Karpas-422 (cell line): ENCODE measurements around the gene ENTPD6. TPM values are rescaled to one million over a fixed set of nuclear protein-coding genes. Genes with fewer than 3 reads are reported as not detected.

Experiments
- DNase-seq: peaks from one replicate; pipeline ENCODE4 v3.0.0-alpha.2; 2015
- H2AFZ ChIP-seq: fragments of 200-600 bp; sonication (generic); 2 replicates; pipeline ENCODE4 v1.6.1; 2014; ENCODE audit warnings: antibody characterized with exemption, low read length, mixed read lengths
- H3K27ac ChIP-seq: fragments of 200-600 bp; sonication (generic); 2 replicates; pipeline ENCODE4 v1.5.1; 2014; ENCODE audit warnings: mild to moderate bottlenecking, low read length, moderate library complexity
- H3K27me3 ChIP-seq: fragments of 200-600 bp; sonication (generic); 2 replicates; pipeline ENCODE4 v1.6.1; 2014; ENCODE audit warnings: low read length, mixed read lengths
- H3K36me3 ChIP-seq: fragments of 200-600 bp; sonication (generic); 2 replicates; pipeline ENCODE4 v1.6.1; 2014; ENCODE audit warnings: low read length, mixed read lengths; ENCODE audit not compliant: insufficient read depth
- H3K4me1 ChIP-seq: fragments of 200-600 bp; sonication (generic); 2 replicates; pipeline ENCODE4 v1.6.1; 2014; ENCODE audit warnings: mild to moderate bottlenecking, low read length, mixed read lengths
- H3K4me2 ChIP-seq: fragments of 200-600 bp; sonication (generic); 2 replicates; pipeline ENCODE4 v1.6.1; 2014; ENCODE audit warnings: low read length, low read depth, mild to moderate bottlenecking; ENCODE audit not compliant: poor library complexity, severe bottlenecking
- H3K4me3 ChIP-seq: fragments of 200-600 bp; sonication (generic); 2 replicates; pipeline ENCODE4 v1.5.1; 2014; ENCODE audit warnings: mild to moderate bottlenecking, antibody characterized with exemption, low read length, mixed read lengths
- H3K79me2 ChIP-seq: fragments of 200-600 bp; sonication (generic); 2 replicates; pipeline ENCODE4 v1.6.1; 2014; ENCODE audit warnings: mild to moderate bottlenecking, low read length, mixed read lengths
- H3K9ac ChIP-seq: fragments of 200-600 bp; sonication (generic); 2 replicates; pipeline ENCODE4 v1.6.0; 2014; ENCODE audit warnings: low read length
- H3K9me2 ChIP-seq: fragments of 200-600 bp; sonication (generic), shearing (Covaris generic); replicated peaks from 2 replicates; pipeline ENCODE4 v1.6.0; 2014; ENCODE audit warnings: mild to moderate bottlenecking, low read length, moderate library complexity; ENCODE audit not compliant: insufficient read depth
- H3K9me3 ChIP-seq: fragments of 300-700, 200-600 bp; sonication (generic); 2 replicates; pipeline ENCODE4 v1.6.1; 2014; ENCODE audit warnings: low read length, mixed read lengths
- H4K20me1 ChIP-seq: fragments of 200-600 bp; sonication (generic); 2 replicates; pipeline ENCODE4 v1.6.1; 2014; ENCODE audit warnings: mild to moderate bottlenecking, antibody characterized with exemption, low read length, low read depth; ENCODE audit not compliant: insufficient read depth
- total RNA-seq: library from RNA; depleted of rRNA; stranded (reverse); fragments of >200 nt; shearing (Covaris generic); gene quantifications from 2 replicates; pipeline ENCODE4 v1.2.3, GENCODE V29; 2014; ENCODE audit warnings: low replicate concordance

Gene ENTPD6
- total RNA-seq, 1 experiment from 2014 or later: 100 TPM

DNA sequence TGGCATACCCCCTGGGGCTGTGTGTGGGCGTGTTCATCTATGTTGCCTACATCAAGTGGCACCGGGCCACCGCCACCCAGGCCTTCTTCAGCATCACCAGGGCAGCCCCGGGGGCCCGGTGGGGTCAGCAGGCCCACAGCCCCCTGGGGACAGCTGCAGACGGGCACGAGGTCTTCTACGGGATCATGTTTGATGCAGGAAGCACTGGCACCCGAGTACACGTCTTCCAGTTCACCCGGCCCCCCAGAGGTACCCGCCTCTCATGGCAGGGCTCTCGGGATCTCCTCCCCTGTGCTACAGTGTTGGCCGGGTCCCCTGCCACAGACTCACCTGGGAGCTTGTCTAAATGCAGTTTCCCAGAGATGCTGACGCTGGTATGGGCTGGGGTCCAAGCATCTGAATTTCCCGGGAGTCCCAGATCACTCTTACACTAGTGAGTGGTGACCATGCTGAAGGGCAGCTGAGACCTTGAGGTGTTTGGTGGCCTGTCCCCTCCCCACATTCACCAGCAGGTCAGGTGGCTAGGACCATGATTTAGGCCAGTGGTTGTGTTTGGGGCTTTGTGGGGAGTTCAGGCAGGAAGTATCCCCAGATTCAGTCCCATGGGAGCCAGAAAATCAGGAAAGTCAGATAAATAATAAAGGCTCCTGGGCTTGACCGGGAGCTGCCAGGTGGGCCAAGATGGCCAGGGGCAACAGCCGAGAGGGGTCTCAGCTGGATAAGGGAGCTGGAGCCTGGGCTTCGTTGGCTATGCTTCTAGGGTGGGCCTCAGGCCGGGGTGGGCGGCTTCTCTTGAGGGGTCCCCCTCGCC lies 11.8 kb downstream of the ENTPD6 start:
- Histone ChIP-seq H3K27me3 (no peaks in the 10 kb centered on the region), H2AFZ (no peak overlapping the region), H3K9me2 (no peaks in the 10 kb centered on the region), H3K4me3 (no peak overlapping the region), H3K4me1 (peaks cover 35% of the 10 kb centered on the region), H4K20me1 (no peaks in the 10 kb centered on the region; the same call in 1 of the 2 replicates), H3K9me3 (no peaks in the 10 kb centered on the region), H3K79me2 (peaks cover 50% of the 10 kb centered on the region), H3K9ac (no peak overlapping the region), H3K27ac (no peak overlapping the region), H3K4me2 (no peak overlapping the region), H3K36me3 (no peaks in the 10 kb centered on the region; the same call in 1 of the 2 replicates)
- no peak for DNase-seq

DNA sequence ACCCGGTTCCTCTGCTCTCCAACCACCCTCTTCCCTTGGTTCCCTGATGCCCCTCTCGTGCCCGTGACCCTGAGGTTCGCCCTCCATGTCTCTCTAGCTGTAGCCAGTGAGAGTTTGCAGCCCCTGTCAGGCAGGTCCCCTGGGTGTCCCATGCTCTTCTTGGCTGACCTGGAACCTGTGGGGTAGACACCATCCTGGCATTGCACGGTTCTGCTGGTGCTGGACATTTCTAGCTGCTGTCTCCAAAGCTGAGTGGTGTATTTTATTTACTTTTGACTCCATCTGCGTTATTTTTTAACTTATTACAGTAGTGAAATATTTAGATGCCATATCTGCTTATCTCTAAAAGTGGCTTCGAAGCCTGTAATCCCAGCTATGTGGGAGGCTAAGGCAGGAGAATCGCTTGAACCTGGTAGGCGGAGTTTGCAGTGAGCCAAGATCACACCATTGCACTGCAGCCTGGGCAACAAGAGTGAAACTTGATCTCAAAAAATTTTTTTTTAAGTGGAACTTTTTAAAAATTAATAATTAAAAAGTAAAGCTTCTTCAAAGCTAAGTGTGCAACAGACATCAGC lies 12.5 kb downstream of the ENTPD6 start:
- Histone ChIP-seq H3K27me3 (no peaks in the 10 kb centered on the region), H3K4me2 (no peak overlapping the region), H3K9ac (no peak overlapping the region), H3K9me3 (no peaks in the 10 kb centered on the region), H3K4me1 (peaks cover 28% of the 10 kb centered on the region), H4K20me1 (no peaks in the 10 kb centered on the region; the same call in 1 of the 2 replicates), H3K9me2 (no peaks in the 10 kb centered on the region), H3K79me2 (peaks cover 43% of the 10 kb centered on the region), H2AFZ (no peak overlapping the region), H3K36me3 (no peaks in the 10 kb centered on the region; the same call in 1 of the 2 replicates), H3K27ac (no peak overlapping the region), H3K4me3 (no peak overlapping the region)
- DNase-seq: no peak

DNA sequence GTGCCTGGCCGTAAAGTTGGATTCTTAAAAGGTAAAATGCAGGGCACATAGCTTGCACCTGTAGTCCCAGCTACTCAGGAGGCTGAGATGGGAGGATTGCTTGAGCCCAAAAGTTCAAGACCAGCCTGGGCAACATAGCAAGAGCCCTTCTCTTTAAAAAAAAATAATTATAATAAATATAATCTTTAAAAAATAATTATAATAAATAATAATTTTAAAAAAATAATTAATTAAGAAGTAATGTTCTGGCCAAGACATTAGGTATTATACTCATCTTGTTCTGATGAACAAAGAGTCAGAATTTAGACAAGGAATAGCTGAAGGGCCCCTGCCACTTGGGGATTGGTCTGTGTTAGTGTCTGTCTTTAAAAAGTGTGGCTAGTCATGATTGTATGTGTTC lies 13.9 kb downstream of the ENTPD6 start:
- H3K4me2 ChIP-seq: no peak overlapping the region

DNA sequence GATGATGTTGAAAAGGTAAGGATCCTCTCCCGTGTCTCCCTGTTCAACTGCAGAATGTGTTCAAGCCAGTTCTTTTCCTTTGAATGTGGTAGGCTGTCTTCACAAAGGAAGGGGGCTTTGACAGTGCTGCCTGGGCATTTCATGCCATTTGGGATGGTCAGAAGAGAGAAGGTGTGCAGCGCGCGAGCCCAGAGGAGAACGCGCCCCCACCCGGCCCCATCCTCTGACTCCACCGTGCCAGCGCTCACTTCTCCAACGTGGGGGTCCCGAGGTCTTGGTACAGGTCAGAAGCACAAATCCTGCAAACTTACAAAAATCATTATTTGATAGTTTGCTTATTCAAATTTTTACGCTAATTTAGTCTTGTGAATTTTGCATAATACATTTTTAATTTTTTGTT lies 14.4 kb downstream of the ENTPD6 start:
- Histone ChIP-seq H3K27me3 (no peaks in the 10 kb centered on the region), H3K4me2 (no peak overlapping the region), H3K79me2 (peaks cover 26% of the 10 kb centered on the region), H3K9ac (no peak overlapping the region), H3K9me3 (no peaks in the 10 kb centered on the region), H3K36me3 (peaks cover under 1% of the 10 kb centered on the region; the same call in 1 of the 2 replicates), H2AFZ (no peak overlapping the region), H3K4me1 (peaks cover 9% of the 10 kb centered on the region), H4K20me1 (no peaks in the 10 kb centered on the region), H3K9me2 (no peaks in the 10 kb centered on the region), H3K27ac (no peak overlapping the region), H3K4me3 (no peak overlapping the region)
- DNase-seq: no peak

More for the DNA sequence above, 13.9 kb downstream of the ENTPD6 start:
- Histone ChIP-seq H3K4me3 (no peak overlapping the region), H3K27me3 (no peaks in the 10 kb centered on the region), H3K4me1 (peaks cover 14% of the 10 kb centered on the region), H3K9ac (no peak overlapping the region), H4K20me1 (no peaks in the 10 kb centered on the region; the same call in 1 of the 2 replicates), H3K9me2 (no peaks in the 10 kb centered on the region), H2AFZ (no peak overlapping the region), H3K36me3 (no peaks in the 10 kb centered on the region; the same call in 1 of the 2 replicates), H3K27ac (no peak overlapping the region), H3K79me2 (peaks cover 31% of the 10 kb centered on the region), H3K9me3 (no peaks in the 10 kb centered on the region)
- DNase-seq: no peak

DNA sequence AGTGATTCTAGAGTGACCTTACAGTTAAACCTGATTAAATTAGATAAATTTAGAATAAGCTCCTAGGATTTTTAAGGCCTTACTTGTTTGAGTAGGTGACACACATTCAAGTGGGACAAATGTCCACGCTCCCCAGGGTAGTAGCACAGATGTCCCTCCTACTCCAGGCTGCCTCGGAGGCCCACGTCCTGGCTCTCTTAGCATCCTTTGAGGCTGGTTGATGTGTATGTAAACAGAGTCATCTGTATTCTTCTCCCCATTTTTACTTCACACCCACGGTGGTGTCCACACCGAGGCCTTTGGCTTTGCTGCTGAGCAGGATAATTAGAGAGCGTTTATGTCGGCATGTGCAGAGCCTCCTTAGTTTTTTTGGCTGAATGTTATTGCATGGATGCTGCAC lies 15.8 kb downstream of the ENTPD6 start:
- H3K36me3 ChIP-seq: peaks cover 10% of the 10 kb centered on the region
- no peak overlapping the region for H3K9ac ChIP-seq
- H3K4me1 ChIP-seq: peaks cover 6% of the 10 kb centered on the region
- no peak overlapping the region for H3K27ac ChIP-seq
- no peak overlapping the region for H2AFZ ChIP-seq
- H3K9me2 ChIP-seq: no peaks in the 10 kb centered on the region
- no peaks in the 10 kb centered on the region for H3K27me3 ChIP-seq
- H3K4me3 ChIP-seq: no peak overlapping the region
- DNase-seq: no peak
- H3K79me2 ChIP-seq: peaks cover 13% of the 10 kb centered on the region
- H4K20me1 ChIP-seq: no peaks in the 10 kb centered on the region
- no peaks in the 10 kb centered on the region for H3K9me3 ChIP-seq
- no peak overlapping the region for H3K4me2 ChIP-seq

DNA sequence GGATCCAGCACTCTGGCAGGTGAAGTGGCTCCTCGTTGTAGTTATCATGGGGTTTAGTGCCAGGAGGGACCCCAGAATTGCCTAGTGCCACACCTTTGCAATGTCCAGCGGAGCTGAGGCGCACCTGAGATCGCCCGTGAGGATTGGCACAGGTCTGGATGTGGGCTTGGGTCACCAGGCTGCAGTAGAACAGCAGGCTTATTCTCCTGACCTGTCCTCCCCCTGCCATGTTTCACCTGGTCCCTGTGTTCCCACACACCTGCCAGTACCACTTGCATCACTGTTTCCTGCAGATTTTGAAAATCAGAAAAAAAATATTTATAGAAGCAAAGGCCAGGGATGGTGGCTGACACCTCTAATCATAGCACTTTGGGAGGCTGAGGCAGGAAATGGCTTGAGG lies 16.7 kb downstream of the ENTPD6 start:
- 0 out of 2 replicates have a peak, but pooled peaks cover 5% of the 10 kb centered on the region for H3K79me2 ChIP-seq
- H2AFZ ChIP-seq: no peak overlapping the region
- no peak overlapping the region for H3K4me2 ChIP-seq
- no peaks in the 10 kb centered on the region for H4K20me1 ChIP-seq
- peaks cover 6% of the 10 kb centered on the region for H3K4me1 ChIP-seq
- H3K36me3 ChIP-seq: peaks cover 14% of the 10 kb centered on the region
- no peaks in the 10 kb centered on the region for H3K9me2 ChIP-seq
- no peak overlapping the region for H3K9ac ChIP-seq
- no peaks in the 10 kb centered on the region for H3K27me3 ChIP-seq
- H3K9me3 ChIP-seq: no peaks in the 10 kb centered on the region
- no peak overlapping the region for H3K27ac ChIP-seq
- H3K4me3 ChIP-seq: no peak overlapping the region
- DNase-seq: no peak

DNA sequence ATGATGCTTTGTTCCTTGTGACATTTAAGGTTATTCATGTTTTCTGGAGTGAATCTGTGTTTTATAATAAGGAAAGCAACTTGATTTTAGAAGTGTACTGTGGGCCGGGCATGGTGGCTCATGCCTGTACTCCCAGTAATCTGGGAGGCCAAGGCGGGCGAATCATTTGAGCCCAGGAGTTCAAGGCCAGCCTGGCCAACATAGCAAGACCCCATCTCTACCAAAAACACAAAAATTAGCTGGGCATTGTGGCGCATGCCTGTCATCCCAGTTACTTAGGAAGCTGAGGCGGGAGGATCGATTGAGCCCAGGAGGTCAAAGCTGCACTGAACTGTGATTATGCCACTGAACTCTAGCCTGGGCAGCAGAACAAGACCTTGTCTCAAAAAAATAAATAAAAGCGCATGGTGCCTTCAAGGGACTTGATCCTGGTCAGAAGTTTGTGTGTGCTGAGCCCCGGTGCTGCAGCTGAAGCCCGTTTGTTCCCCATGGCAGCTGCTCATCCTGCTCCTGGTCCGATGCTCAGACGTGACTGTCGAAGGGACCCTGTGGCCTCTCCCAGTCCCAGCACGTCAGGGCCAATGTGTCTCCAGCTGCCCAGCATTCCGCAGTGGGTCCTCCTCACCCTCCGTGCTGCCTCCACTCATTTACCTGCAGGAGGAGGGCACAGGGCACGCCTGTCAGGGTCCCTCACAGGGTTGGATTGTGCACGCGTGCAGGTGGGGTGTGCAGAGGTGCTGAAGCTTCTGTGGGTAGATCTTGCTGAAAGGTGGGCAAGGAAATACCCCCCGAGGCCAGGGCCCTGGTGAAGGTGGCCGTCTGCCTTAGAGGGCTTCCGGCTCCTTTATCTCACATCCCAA lies 18.3 kb downstream of the ENTPD6 start:
- no peak overlapping the region for H2AFZ ChIP-seq
- no peaks in the 10 kb centered on the region for H3K27me3 ChIP-seq
- H3K36me3 ChIP-seq: peaks cover 18% of the 10 kb centered on the region
- H3K4me1 ChIP-seq: peaks cover 6% of the 10 kb centered on the region
- no peak overlapping the region for H3K4me2 ChIP-seq
- no peaks in the 10 kb centered on the region for H3K9me2 ChIP-seq
- H4K20me1 ChIP-seq: no peaks in the 10 kb centered on the region
- no peak overlapping the region for H3K27ac ChIP-seq
- H3K4me3 ChIP-seq: no peak overlapping the region
- H3K79me2 ChIP-seq: no peaks in the 10 kb centered on the region
- no peaks in the 10 kb centered on the region for H3K9me3 ChIP-seq
- DNase-seq: no peak
- H3K9ac ChIP-seq: no peak overlapping the region

DNA sequence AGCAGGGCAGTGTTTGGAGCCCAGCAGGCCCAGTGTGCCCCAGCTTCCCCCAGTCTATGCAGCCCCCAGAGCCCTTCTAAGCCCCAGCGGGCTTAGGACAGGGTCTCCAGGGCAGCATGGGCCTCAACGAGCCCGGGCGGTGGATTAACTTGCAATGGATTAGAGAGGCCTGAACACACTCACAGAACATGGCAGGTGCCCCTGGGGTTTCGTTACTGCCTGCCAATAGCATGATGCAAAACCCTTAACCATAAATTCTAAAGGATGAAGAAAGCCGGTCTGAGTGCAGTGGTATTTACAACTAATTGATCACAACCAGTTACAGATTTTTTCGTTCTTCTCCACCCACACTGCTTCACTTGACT lies 18.9 kb downstream of the ENTPD6 start:
- Histone ChIP-seq H3K9ac (no peak overlapping the region), H3K36me3 (peaks cover 22% of the 10 kb centered on the region), H3K4me1 (peaks cover 11% of the 10 kb centered on the region), H3K27me3 (no peaks in the 10 kb centered on the region), H3K79me2 (no peaks in the 10 kb centered on the region), H4K20me1 (no peaks in the 10 kb centered on the region), H3K27ac (no peak overlapping the region), H3K4me3 (no peak overlapping the region), H3K4me2 (no peak overlapping the region), H2AFZ (no peak overlapping the region), H3K9me2 (no peaks in the 10 kb centered on the region), H3K9me3 (no peaks in the 10 kb centered on the region)
- DNase-seq: no peak
